Activated CD8-positive, alpha-beta T cell treated with anti-CD3 and anti-CD28 coated beads for 36 hours (primary cell): ENCODE measurements around the gene AMZ2. TPM values are rescaled to one million over a fixed set of nuclear protein-coding genes. Genes with fewer than 3 reads are reported as not detected.

ENCODE experiments used
- ATAC-seq: fragments of 200-7000 bp; cut with Tn5 transposase; one replicate; pipeline ENCODE4 v1.10.0; 2021; ENCODE audit warnings: mild to moderate bottlenecking, moderate library complexity
- CTCF ChIA-PET: fragments of 350-600 bp; sonication (Branson Sonifier 250); formaldehyde crosslinking; loops from one replicate; lab custom pipeline; 2021; ENCODE audit warnings: antibody characterized with exemption; lab: Charles Lee
- POLR2A ChIA-PET: fragments of 350-600 bp; sonication (Branson Sonifier 250); formaldehyde crosslinking; loops from one replicate; lab custom pipeline; 2021; ENCODE audit warnings: antibody characterized with exemption; lab: Charles Lee
- DNase-seq: peaks from one replicate; pipeline ENCODE4 v3.0.0-alpha.2; 2020
- H3K27ac Mint-ChIP-seq: one replicate; pipeline ENCODE4 v1.8.0; 2021; ENCODE audit warnings: mild to moderate bottlenecking, mixed read lengths
- H3K27me3 Mint-ChIP-seq: one replicate; pipeline ENCODE4 v1.8.0; 2021; ENCODE audit warnings: mixed read lengths
- H3K36me3 Mint-ChIP-seq: one replicate; pipeline ENCODE4 v1.8.0; 2021; ENCODE audit warnings: low read depth, mixed read lengths
- H3K4me1 Mint-ChIP-seq: one replicate; pipeline ENCODE4 v1.8.0; 2021; ENCODE audit warnings: low read depth, mixed read lengths
- H3K4me3 Mint-ChIP-seq: one replicate; pipeline ENCODE4 v1.8.0; 2021; ENCODE audit warnings: mild to moderate bottlenecking, moderate library complexity, mixed read lengths
- H3K9me3 Mint-ChIP-seq: one replicate; pipeline ENCODE4 v1.8.0; 2021; ENCODE audit warnings: mixed read lengths
- CTCF ChIP-seq: fragments of 200-600 bp; IDR thresholded peaks from one replicate; pipeline ENCODE4 v1.8.0; 2022; ENCODE audit warnings: antibody characterized with exemption, mild to moderate bottlenecking
- intact Hi-C: fragments of 100-400 bp; cut with micrococcal nuclease; formaldehyde crosslinking; loops from one replicate; pipeline ENCODE4 v1.10.0; 2022
- total RNA-seq, 2 experiments: library from RNA; stranded (reverse); gene quantifications; one replicate each; pipeline ENCODE4 v1.2.3, GENCODE V29; 2021

AMZ2 gene
- total RNA-seq, 2 experiments from 2014 or later = 132 to 141 TPM

- no peaks in the 10 kb centered on the region for H3K27me3 Mint-ChIP-seq
- no peak for TF ChIP-seq CTCF
- H3K36me3 Mint-ChIP-seq = peaks cover 4% of the 10 kb centered on the region
- ChIA-PET POLR2A (interaction anchor here (0.5 to 4.0 kb wide), 17 partner anchors 14 to 210 kb away, joined by 3 to 31 read pairs (median 5); partner anchors contain the start of genes AMZ2 and WIPI1), CTCF (interaction anchor here (0.8 to 3.2 kb wide), 8 partner anchors 22 to 170 kb away, joined by 3 to 23 read pairs (median 5); no protein-coding TSS in a partner anchor)
- no peak for ATAC-seq
- H3K27ac Mint-ChIP-seq = peak overlapping the region; percentile 96
- DNase-seq = peak; percentile 67
- H3K4me1 Mint-ChIP-seq = peaks cover 52% of the 10 kb centered on the region
- peak overlapping the region; percentile 94 for H3K4me3 Mint-ChIP-seq
- intact Hi-C loops = loop anchor here (5.0 to 10.0 kb wide), 2 partner anchors 67 to 144 kb away; no protein-coding TSS in a partner anchor
- no peaks in the 10 kb centered on the region for H3K9me3 Mint-ChIP-seq
These were observed 42.6 kb downstream of the AMZ2 start for GRCh38 chr17:68290268-68290954.

GRCh38 chr17:68290955-68291835 is 43.4 kb downstream of the AMZ2 start, which contains the start of the genes ARSG and SLC16A6:
Gene ARSG (plus strand): TSS chr17:68291495. CDS start chr17:68307494, 15,999 bp downstream.
Gene SLC16A6 (minus strand): TSS chr17:68291127. CDS start chr17:68278320, 12,807 bp downstream.
- POLR2A ChIA-PET = interaction anchor here (0.5 to 4.0 kb wide), 30 partner anchors 13 to 211 kb away, joined by 3 to 31 read pairs (median 4); partner anchors contain the start of genes AMZ2 and WIPI1
- Mint-ChIP-seq H3K27me3 (no peaks in the 10 kb centered on the region), H3K36me3 (peaks cover 4% of the 10 kb centered on the region), H3K27ac (peak within 1 kb of the TSS; percentile 96), H3K9me3 (no peaks in the 10 kb centered on the region), H3K4me3 (peak within 1 kb of the TSS; percentile 94), H3K4me1 (peaks cover 56% of the 10 kb centered on the region)
- intact Hi-C loops = loop anchor here (5.0 to 10.0 kb wide), 2 partner anchors 66 to 144 kb away; no protein-coding TSS in a partner anchor
- TF ChIP-seq CTCF = no peak
- peak; percentile 52 for ATAC-seq
- DNase-seq = peak; percentile 89
- CTCF ChIA-PET = interaction anchor here (0.9 to 3.3 kb wide), 8 partner anchors 28 to 146 kb away, joined by 3 to 23 read pairs (median 6); no protein-coding TSS in a partner anchor

GRCh38 chr17:68291836-68292688 is 44.2 kb downstream of the AMZ2 start:
- intact Hi-C loops = loop anchor here (5.0 to 10.0 kb wide), 2 partner anchors 65 to 143 kb away; no protein-coding TSS in a partner anchor
- H3K4me3 Mint-ChIP-seq = peak overlapping the region; percentile 94
- H3K9me3 Mint-ChIP-seq = no peaks in the 10 kb centered on the region
- H3K27me3 Mint-ChIP-seq = no peaks in the 10 kb centered on the region
- ChIA-PET CTCF (interaction anchor here (0.7 to 3.3 kb wide), 16 partner anchors 8 to 170 kb away, joined by 3 to 23 read pairs (median 4); no protein-coding TSS in a partner anchor), POLR2A (interaction anchor here (0.7 to 4.0 kb wide), 27 partner anchors 11 to 170 kb away, joined by 3 to 31 read pairs (median 5); partner anchors contain the start of genes AMZ2 and WIPI1)
- ATAC-seq (peak; percentile 69), DNase-seq (peak; percentile 93)
- TF ChIP-seq CTCF = no peak
- H3K4me1 Mint-ChIP-seq = peaks cover 65% of the 10 kb centered on the region
- peaks cover 4% of the 10 kb centered on the region for H3K36me3 Mint-ChIP-seq
- H3K27ac Mint-ChIP-seq = peak overlapping the region; percentile 93

- ATAC-seq (no peak), DNase-seq (no peak)
- ChIA-PET CTCF (interaction anchor here (1.0 to 3.3 kb wide), 12 partner anchors 9 to 170 kb away, joined by 3 to 23 read pairs (median 4); no protein-coding TSS in a partner anchor), POLR2A (interaction anchor here (0.9 to 4.0 kb wide), 19 partner anchors 11 to 167 kb away, joined by 3 to 31 read pairs (median 6); partner anchors contain the start of genes AMZ2 and WIPI1)
- Mint-ChIP-seq H3K4me1 (peaks cover 64% of the 10 kb centered on the region), H3K9me3 (no peaks in the 10 kb centered on the region), H3K36me3 (peaks cover 4% of the 10 kb centered on the region), H3K27me3 (no peaks in the 10 kb centered on the region), H3K27ac (peak overlapping the region; percentile 93), H3K4me3 (peak overlapping the region; percentile 94)
- intact Hi-C loops = loop anchor here (5.0 to 10.0 kb wide), 2 partner anchors 65 to 142 kb away; no protein-coding TSS in a partner anchor
- TF ChIP-seq CTCF = no peak
These were observed 44.8 kb downstream of the AMZ2 start for GRCh38 chr17:68292689-68293040.
